ENCODE results near the gene CLEC1B. TPM values are rescaled to one million over a fixed set of nuclear protein-coding genes. Genes with fewer than 3 reads are reported as not detected.
"Not testable (repeated sequence)": the region's sequence is repeated elsewhere in the genome, so short reads cannot be mapped to it uniquely, and the experiment has no call there.

CLEC1B gene
- not detected in 2 replicates for total RNA-seq (2014; rRNA removed; shearing (Covaris generic))

DNA sequence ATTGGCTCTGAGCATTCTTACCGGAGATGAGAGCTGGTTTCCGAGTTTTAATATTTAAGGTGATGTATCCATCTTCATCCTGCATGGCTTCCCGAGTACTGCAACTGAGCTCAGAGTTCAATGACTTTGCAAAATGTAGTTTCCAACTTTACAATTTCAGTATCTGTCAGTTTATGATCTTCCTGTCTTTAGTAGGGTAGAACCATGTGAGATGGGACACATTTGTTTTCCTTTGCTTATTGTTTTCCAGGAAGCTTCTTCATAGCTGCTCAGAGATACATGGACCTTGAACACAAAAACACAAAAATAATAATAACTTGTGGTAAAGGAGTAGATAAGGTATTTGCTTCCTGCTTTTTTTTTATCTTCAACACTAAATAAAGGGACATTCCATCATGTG is at the start of gene CLEC1B:
Gene CLEC1B, minus strand, starts transcription at position 106 of the 400 bp plus-strand sequence. Its CDS starts 21 bp downstream, at position 85.
- DNase-seq (ENCODE audit: low spot score), result no peak

DNA sequence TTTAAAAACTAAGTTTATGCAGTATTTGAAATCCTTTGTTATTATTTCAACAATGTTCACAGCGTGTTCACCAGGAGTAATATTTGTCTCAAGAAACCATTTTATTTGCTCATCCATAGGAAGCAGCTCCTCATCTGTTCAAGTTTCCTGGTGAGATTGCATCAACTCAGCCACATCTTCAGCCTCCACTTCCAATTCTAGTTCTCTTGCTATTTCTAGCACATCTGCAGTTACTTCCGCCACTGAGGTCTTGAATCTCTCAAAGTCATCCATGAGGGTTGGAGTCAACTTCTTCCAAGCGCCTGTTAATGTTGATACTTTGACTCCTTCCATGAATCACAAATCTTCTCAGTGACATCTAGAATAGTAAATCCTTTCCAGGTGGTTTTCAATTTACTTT is 49.6 kb upstream of the CLEC1B start:
- no peak for DNase-seq (ENCODE audit: low spot score)
- in situ Hi-C loops (cut with HindIII; ENCODE audit: low sequenced_read_pairs), result no loop called here

More for the DNA sequence above, at the start of gene CLEC1B:
- in situ Hi-C loops (cut with HindIII; ENCODE audit: low sequenced_read_pairs), result no loop called here

DNA sequence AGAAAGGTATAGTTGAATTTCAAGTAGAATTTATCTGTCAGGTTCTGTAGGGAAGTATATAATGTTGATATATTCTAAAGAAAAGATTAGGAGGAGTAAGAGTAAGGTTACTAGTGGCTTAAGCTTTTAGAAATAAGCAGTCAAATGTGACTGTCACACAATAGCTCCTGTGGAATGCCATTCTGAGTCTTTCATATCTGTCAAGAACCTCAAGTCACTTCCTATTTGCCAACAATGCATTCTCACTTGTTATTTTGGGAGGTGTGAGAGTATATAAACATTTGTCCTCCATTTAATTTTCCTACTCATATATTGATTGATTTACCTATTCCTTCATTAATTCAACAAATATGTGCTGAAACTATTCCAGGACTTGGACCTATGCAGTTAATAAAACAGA is 43.2 kb upstream of the CLEC1B start:
- in situ Hi-C loops (cut with HindIII; ENCODE audit: low sequenced_read_pairs), result no loop called here

GRCh38 chr12:10033783-10034545 is 35.0 kb upstream of the CLEC1B start:
- DNase-seq (ENCODE audit: low spot score), result no peak
- in situ Hi-C loops (cut with HindIII; ENCODE audit: low sequenced_read_pairs), result no loop called here

More for the DNA sequence above, 43.2 kb upstream of the CLEC1B start:
- DNase-seq (ENCODE audit: low spot score), result no peak

DNA sequence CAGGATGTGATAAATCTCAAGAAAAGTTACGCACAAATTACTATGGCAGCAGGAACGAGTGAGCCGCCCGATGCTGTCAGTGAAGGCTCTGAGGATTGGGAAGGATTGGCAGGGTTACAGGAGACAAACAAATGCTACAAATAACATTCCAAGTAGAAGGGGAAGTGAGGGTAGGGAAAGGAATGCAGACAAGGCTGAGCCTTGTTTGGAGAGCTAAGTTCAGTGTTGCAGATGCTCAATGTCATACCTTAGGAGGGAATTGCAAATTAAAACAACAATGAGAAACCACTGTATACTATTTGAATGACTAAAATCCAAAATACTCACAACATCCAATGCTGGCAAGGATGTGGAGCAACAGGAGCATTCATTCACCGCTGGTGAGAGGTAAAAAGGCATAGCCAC is 32.9 kb upstream of the CLEC1B start:
- in situ Hi-C loops (cut with HindIII; ENCODE audit: low sequenced_read_pairs), result no loop called here
- no peak for DNase-seq (ENCODE audit: low spot score)

- no peak for DNase-seq (ENCODE audit: low spot score)
- in situ Hi-C loops (cut with HindIII; ENCODE audit: low sequenced_read_pairs), result no loop called here
Measured at GRCh38 chr12:10031321-10031720, 32.4 kb upstream of the CLEC1B start.

DNA sequence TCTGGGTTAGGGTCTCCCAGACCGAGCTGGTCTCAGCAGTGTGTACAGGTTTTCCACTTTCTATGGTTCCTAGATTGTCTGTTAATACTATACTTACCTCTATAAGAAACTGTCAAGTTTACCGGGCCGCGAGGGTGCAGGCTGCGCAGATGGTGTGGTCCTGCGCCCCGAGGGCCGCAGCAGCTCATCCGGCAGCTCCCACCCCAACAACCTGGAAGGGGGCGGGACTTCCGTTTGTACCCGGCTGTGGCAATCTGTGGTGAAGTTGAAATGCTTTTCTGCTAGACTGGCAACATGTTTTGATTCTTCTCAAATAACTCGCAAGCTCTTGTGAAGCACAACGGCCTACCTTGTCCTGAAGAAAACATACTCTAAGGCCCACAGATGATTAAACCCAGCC is 31.5 kb upstream of the CLEC1B start, which contains the start of gene CLEC9A:
Gene CLEC9A, plus strand, starts transcription at position 237 of the 400 bp plus-strand sequence. CDS start 22,006 bp downstream, outside the sequence.
- no peak for DNase-seq (ENCODE audit: low spot score)
- in situ Hi-C loops (cut with HindIII; ENCODE audit: low sequenced_read_pairs), result no loop called here

- in situ Hi-C loops (cut with HindIII; ENCODE audit: low sequenced_read_pairs), result no loop called here
- DNase-seq (ENCODE audit: low spot score), result no peak
Measured at GRCh38 chr12:10027721-10028120, 28.8 kb upstream of the CLEC1B start.

DNA sequence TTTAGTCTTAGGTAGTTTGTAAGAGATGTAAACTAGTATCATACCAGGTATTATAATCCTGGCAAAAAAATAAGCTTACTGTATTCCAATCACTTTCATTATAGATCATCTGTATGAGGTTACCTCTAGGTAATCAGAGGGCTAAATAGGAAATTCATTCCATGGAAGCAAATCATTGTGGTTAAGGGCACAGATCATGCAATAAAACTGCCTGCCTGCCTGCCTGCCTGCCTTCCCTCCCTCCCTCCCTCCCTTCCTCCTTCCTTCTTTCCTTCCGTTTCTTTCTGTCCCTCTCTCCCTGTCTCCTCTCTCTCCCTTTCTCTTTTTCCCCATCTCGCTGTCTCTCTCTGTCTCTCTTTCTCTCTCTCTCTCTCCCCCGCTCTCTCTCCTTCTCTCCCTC is 28.4 kb upstream of the CLEC1B start:
- in situ Hi-C loops (cut with HindIII; ENCODE audit: low sequenced_read_pairs), result no loop called here

DNA sequence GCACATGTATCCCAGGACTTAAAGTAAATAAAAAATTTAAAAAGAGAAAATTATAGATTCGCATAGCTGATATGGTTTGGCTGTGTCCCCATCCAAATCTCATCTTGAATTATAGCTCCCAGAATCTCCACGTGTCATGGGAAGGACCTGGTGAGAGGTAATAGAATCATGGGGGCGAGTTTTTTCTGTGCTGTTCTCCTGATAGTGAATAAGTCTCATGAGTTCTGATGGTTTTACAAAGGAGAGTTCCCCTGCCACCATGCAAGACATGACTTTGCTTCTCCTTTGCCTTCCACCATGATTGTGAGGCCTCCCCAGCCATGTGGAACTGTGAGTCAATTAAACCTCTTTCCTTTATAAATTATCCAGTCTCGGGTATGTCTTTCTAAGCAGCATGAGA is 27.7 kb upstream of the CLEC1B start:
- in situ Hi-C loops (cut with HindIII; ENCODE audit: low sequenced_read_pairs); DNase-seq (ENCODE audit: low spot score): not testable (repeated sequence)

More for the DNA sequence above, 28.4 kb upstream of the CLEC1B start:
- no peak for DNase-seq (ENCODE audit: low spot score)

DNA sequence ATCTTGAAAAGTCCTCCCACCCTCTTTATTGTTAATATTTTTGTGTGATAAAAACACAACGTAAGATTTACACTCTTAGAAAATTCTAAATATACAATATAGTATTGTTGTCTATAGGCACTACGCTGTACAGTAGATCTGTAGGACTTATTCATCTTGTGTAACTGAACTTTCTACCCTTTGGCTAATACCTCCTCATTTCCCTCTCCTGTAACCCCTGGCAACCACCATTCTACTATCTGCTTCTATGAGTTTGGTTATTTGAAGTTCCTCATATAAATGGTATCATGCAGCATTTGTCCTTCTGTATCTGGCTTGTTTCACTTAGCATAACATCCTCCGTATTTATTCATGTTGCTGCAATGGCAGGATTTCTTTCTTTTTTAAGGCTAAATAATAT is 26.3 kb upstream of the CLEC1B start:
- in situ Hi-C loops (cut with HindIII; ENCODE audit: low sequenced_read_pairs), result no loop called here
- no peak for DNase-seq (ENCODE audit: low spot score)

GRCh38 chr12:10021342-10021741 is 22.4 kb upstream of the CLEC1B start:
- no peak for DNase-seq (ENCODE audit: low spot score)
- in situ Hi-C loops (cut with HindIII; ENCODE audit: low sequenced_read_pairs), result no loop called here

DNA sequence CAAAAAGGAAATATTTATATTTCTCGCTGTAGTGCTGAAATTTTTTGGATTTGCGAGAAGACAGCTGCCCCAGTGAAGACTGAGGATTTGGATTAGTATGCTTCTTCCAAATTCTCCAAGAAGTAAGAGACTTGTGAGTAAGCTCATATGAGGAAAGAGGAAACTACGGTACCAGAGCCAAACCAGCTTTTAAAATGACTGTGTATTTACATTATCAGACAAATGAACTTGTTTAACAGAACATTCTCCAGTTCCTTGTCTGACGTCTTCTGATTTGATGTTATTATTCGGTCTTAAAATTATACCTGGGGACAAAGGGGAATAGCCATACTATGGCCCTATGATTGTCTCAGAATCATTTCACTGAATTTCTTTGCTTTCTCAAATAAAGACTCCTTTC is 19.5 kb upstream of the CLEC1B start:
- in situ Hi-C loops (cut with HindIII; ENCODE audit: low sequenced_read_pairs), result no loop called here
- DNase-seq (ENCODE audit: low spot score), result no peak

DNA sequence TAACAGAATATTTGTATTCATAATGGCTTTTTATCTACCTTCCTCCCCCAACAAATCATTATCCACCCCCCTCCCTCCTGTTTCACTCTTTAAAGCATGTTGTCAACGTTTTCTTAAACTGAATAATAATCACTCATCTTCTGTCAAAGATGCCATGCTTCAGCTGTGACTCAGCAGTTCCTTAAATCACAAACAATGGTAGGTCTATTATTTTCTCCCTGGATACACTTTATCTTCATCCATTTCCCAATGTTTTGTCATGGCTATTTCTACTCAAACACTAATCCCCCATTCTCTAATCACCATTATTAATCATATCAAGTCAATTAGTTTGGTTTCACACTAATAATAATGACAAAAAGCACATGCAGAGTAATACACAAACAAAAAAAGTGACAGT is 18.0 kb upstream of the CLEC1B start:
- in situ Hi-C loops (cut with HindIII; ENCODE audit: low sequenced_read_pairs), result no loop called here
- no peak for DNase-seq (ENCODE audit: low spot score)

GRCh38 chr12:10015450-10015849 is 16.5 kb upstream of the CLEC1B start:
- no peak for DNase-seq (ENCODE audit: low spot score)
- in situ Hi-C loops (cut with HindIII; ENCODE audit: low sequenced_read_pairs), result no loop called here

DNA sequence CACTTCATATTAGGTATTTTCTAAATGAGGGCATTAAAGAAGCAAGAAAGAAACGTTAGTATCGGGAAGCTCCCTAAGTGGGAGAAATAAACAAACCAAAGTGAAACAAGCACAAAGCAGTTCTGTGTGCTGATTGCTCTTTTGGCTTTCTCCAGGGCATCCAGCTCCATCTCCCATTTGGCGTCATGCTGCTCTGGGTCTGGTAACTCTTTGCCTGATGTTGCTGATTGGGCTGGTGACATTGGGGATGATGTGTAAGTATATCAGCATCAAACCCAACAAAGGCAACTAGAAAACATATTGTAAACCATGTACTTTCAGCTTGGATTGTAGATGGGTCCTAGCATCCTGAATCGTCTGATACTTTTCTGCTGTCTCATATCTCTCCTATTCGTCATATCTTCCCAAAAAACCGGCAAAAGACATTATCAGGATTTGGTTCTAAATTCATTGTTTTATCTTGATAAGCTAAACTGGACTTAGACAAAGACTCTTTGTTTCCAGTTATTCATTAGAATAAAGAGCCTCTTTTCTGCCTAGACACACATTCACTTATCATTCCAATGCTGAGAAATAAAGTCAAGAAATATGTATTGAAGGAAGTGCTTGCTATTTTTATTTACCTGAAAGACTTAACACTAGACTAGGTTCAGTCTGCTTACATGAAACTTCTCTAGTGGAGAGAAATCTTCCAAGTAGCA is 13.9 kb upstream of the CLEC1B start:
- in situ Hi-C loops (cut with HindIII; ENCODE audit: low sequenced_read_pairs), result no loop called here
- DNase-seq (ENCODE audit: low spot score), result no peak

- in situ Hi-C loops (cut with HindIII; ENCODE audit: low sequenced_read_pairs), result no loop called here
- DNase-seq (ENCODE audit: low spot score), result no peak
Measured at GRCh38 chr12:10001171-10001776, 2.4 kb upstream of the CLEC1B start.

DNA sequence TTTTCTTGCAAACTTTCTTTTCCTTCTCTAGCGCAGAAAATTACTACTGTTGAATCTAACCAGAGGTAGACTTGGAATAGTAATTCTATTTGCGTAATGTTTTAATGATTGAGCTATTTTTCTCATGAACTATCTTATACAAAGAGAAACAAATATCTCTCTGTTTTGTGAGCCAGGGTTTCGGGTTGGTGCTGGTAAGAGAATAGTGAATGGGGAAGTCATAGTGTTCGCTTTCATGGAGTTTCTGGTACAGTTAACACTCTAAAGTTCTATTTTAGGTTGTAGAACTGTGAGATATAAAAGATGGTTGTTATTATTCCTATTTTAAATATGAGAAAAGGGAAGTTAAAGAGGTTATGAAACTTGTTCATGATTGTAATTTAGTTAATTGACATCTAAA is 6.6 kb downstream of the CLEC1B start:
- in situ Hi-C loops (cut with HindIII; ENCODE audit: low sequenced_read_pairs), result no loop called here
- no peak for DNase-seq (ENCODE audit: low spot score)

DNA sequence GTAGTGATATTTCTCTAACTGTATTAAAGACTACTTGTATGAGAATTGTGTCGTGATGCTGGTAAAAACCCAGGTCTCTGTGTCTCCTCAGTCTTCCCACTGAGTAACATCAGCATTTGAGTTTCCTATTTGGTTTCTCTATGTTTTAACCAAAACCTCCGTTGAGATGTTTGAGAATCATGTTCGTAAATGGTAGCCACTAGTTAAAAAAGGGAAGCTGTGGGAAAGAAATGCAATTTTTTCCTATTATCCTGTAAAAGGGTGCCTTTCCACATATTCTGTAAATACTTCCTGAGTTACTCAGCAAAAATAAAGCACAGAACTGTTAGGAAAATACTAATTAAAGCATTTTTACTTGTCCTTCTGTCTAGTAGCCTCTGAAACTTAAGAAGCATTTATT is 7.0 kb downstream of the CLEC1B start:
- in situ Hi-C loops (cut with HindIII; ENCODE audit: low sequenced_read_pairs), result no loop called here
- DNase-seq (ENCODE audit: low spot score), result no peak

- no peak for DNase-seq (ENCODE audit: low spot score)
- in situ Hi-C loops (cut with HindIII; ENCODE audit: low sequenced_read_pairs), result no loop called here
Measured at GRCh38 chr12:9980126-9980525, 18.8 kb downstream of the CLEC1B start.

Measured in G401 (cell line).